Fibroblast of skin of abdomen (primary cell): ENCODE results near the gene MT1A. TPM values are rescaled to one million over a fixed set of nuclear protein-coding genes. Genes with fewer than 3 reads are reported as not detected.

ENCODE experiments used
- DNase-seq: peaks from one replicate; pipeline ENCODE4 v3.0.0-alpha.2; 2013
- polyA plus RNA-seq, 2 experiments: library from polyadenylated mRNA; unstranded; fragments of 120-200 nt; gene quantifications; one replicate each; pipeline ENCODE4 v1.2.1, GENCODE V29; 2013; ENCODE audit not compliant: insufficient read length in 2 of 2

Gene MT1A
- not detected for polyA plus RNA-seq (2013, experiment 1 of 2; ENCODE audit: insufficient read length)
- polyA plus RNA-seq (2013, experiment 2 of 2; ENCODE audit: insufficient read length), result not detected

- DNase-seq, result no peak
These were observed at the start of gene MT1A for GRCh38 chr16:56637814-56638750. MT1A (plus strand) TSS chr16:56638666; CDS start chr16:56638739, 73 bp downstream.

GRCh38 chr16:56588781-56589140 is 49.7 kb upstream of the MT1A start:
- DNase-seq, result no peak

GRCh38 chr16:56589141-56590039 is 49.1 kb upstream of the MT1A start, which contains the start of gene MT3:
MT3 (plus strand) TSS chr16:56589528; CDS start chr16:56589591, 63 bp downstream.
- DNase-seq, result no peak

GRCh38 chr16:56591377-56592060 is 46.9 kb upstream of the MT1A start:
- DNase-seq, result no peak

- DNase-seq, result no peak
These were observed 44.7 kb upstream of the MT1A start for GRCh38 chr16:56593573-56594291.

GRCh38 chr16:56594292-56594619 is 44.2 kb upstream of the MT1A start:
- no peak for DNase-seq

GRCh38 chr16:56600398-56600999 is 38.0 kb upstream of the MT1A start:
- peak; percentile 61 for DNase-seq

- DNase-seq, result no peak
These were observed 37.1 kb upstream of the MT1A start for GRCh38 chr16:56601325-56601724.

- DNase-seq, result no peak
These were observed 34.9 kb upstream of the MT1A start for GRCh38 chr16:56603589-56603988.

- DNase-seq, result no peak
These were observed 33.5 kb upstream of the MT1A start for GRCh38 chr16:56604966-56605365.

- DNase-seq, result no peak
These were observed 33.0 kb upstream of the MT1A start for GRCh38 chr16:56605475-56605874.

GRCh38 chr16:56606071-56606475 is 32.4 kb upstream of the MT1A start:
- DNase-seq, result peak; percentile 76

GRCh38 chr16:56606476-56607108 is 31.9 kb upstream of the MT1A start:
- DNase-seq, result no peak

GRCh38 chr16:56607109-56607618 is 31.3 kb upstream of the MT1A start:
- peak; percentile 99 for DNase-seq

- no peak for DNase-seq
These were observed 30.8 kb upstream of the MT1A start for GRCh38 chr16:56607675-56608042.

- peak; percentile 97 for DNase-seq
These were observed 30.2 kb upstream of the MT1A start, which contains the start of gene MT2A for GRCh38 chr16:56608043-56608875. MT2A (plus strand) TSS chr16:56608584; CDS start chr16:56608656, 72 bp downstream.

GRCh38 chr16:56608876-56609462 is 29.5 kb upstream of the MT1A start:
- no peak for DNase-seq

- DNase-seq, result peak; percentile 79
These were observed 29.0 kb upstream of the MT1A start for GRCh38 chr16:56609463-56609921.

GRCh38 chr16:56610017-56610608 is 28.4 kb upstream of the MT1A start:
- DNase-seq, result peak; percentile 57
